Osteocyte (in vitro differentiated cells): ENCODE measurements around the gene CRYBG2. TPM values are rescaled to one million over a fixed set of nuclear protein-coding genes. Genes with fewer than 3 reads are reported as not detected.
"Not testable (repeated sequence)": the region's sequence is repeated elsewhere in the genome, so short reads cannot be mapped to it uniquely, and the experiment has no call there.

Experiments
- DNase-seq: peaks from one replicate; pipeline ENCODE4 v3.0.0; 2021; ENCODE audit warnings: mixed read lengths; ENCODE audit not compliant: unreplicated experiment; ENCODE audit errors: extremely low spot score
- H3K27ac Mint-ChIP-seq: one replicate; pipeline ENCODE4 v1.8.0; 2021; ENCODE audit warnings: mild to moderate bottlenecking, mixed read lengths; ENCODE audit not compliant: unreplicated experiment
- H3K27me3 Mint-ChIP-seq: one replicate; pipeline ENCODE4 v1.8.0; 2021; ENCODE audit warnings: mixed read lengths; ENCODE audit not compliant: unreplicated experiment
- H3K36me3 Mint-ChIP-seq: one replicate; pipeline ENCODE4 v1.8.0; 2021; ENCODE audit warnings: mixed read lengths; ENCODE audit not compliant: unreplicated experiment
- H3K4me1 Mint-ChIP-seq: one replicate; pipeline ENCODE4 v1.8.0; 2021; ENCODE audit warnings: mixed read lengths; ENCODE audit not compliant: unreplicated experiment
- H3K4me3 Mint-ChIP-seq: one replicate; pipeline ENCODE4 v1.8.0; 2021; ENCODE audit warnings: mild to moderate bottlenecking, moderate library complexity, mixed read lengths; ENCODE audit not compliant: unreplicated experiment
- H3K9me3 Mint-ChIP-seq: one replicate; pipeline ENCODE4 v1.8.0; 2021; ENCODE audit warnings: mixed read lengths; ENCODE audit not compliant: unreplicated experiment
- total RNA-seq: library from RNA; stranded (reverse); gene quantifications from 2 replicates; pipeline ENCODE4 v1.2.1, GENCODE V29; 2021
- TF ChIP-seq, protein P1 (sequence below): fragments of 200-600 bp; sonication (generic); IDR thresholded peaks from 2 replicates; pipeline ENCODE4 v1.5.0; 2021; ENCODE audit warnings: antibody characterized with exemption, mild to moderate bottlenecking, moderate library complexity

The CRYBG2 gene
- total RNA-seq, 1 donor from 2014 or later = not detected

DNA sequence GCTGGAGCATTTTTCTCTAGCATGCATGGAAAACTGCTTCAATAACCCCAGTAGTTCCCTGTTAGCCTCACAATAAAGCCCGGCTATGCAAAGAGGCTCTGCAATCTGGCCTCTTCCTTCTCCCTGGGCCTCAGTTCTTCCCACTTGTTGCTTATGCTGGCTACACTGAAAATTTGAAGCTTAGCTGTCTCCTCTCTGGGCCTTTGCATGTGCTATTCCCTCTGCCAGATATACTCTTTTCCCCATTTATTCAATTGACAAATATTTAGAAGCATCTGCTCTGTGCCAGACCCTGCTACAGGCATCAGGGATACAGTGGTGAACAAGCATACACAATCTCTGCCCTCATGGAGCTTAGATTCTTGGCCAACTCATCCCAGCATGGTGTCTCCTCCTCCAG is 15.3 kb downstream of the CRYBG2 start:
- no peak overlapping the region for H3K4me3 Mint-ChIP-seq
- H3K9me3 Mint-ChIP-seq = no peaks in the 10 kb centered on the region
- peaks cover 37% of the 10 kb centered on the region for H3K27me3 Mint-ChIP-seq
- no peak overlapping the region for H3K27ac Mint-ChIP-seq
- TF ChIP-seq, protein P1, sequence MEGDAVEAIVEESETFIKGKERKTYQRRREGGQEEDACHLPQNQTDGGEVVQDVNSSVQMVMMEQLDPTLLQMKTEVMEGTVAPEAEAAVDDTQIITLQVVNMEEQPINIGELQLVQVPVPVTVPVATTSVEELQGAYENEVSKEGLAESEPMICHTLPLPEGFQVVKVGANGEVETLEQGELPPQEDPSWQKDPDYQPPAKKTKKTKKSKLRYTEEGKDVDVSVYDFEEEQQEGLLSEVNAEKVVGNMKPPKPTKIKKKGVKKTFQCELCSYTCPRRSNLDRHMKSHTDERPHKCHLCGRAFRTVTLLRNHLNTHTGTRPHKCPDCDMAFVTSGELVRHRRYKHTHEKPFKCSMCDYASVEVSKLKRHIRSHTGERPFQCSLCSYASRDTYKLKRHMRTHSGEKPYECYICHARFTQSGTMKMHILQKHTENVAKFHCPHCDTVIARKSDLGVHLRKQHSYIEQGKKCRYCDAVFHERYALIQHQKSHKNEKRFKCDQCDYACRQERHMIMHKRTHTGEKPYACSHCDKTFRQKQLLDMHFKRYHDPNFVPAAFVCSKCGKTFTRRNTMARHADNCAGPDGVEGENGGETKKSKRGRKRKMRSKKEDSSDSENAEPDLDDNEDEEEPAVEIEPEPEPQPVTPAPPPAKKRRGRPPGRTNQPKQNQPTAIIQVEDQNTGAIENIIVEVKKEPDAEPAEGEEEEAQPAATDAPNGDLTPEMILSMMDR = no peak
- DNase-seq = no peak
- peaks cover 9% of the 10 kb centered on the region for H3K4me1 Mint-ChIP-seq
- no peaks in the 10 kb centered on the region for H3K36me3 Mint-ChIP-seq

DNA sequence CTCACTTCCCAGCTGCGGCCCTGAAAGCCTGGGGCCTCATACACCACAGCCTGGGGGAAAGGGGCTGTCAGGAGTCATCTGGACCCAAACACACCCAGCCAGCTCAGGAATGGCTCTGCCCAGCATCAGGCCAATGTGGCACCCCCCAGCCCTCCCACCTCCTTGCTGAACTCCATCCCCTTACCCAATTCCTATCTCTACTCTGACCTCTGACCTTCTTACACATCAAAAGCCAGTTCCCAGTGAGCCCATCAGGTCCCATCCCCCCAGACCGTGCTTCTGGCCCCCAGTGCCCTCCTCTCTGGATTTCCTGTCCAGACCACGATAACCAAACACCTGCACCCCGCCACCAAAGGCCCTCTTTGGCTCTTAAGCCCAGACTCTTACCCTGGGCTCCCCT is 16.3 kb downstream of the CRYBG2 start:
- Mint-ChIP-seq H3K36me3 (no peaks in the 10 kb centered on the region), H3K4me3 (no peak overlapping the region)

DNA sequence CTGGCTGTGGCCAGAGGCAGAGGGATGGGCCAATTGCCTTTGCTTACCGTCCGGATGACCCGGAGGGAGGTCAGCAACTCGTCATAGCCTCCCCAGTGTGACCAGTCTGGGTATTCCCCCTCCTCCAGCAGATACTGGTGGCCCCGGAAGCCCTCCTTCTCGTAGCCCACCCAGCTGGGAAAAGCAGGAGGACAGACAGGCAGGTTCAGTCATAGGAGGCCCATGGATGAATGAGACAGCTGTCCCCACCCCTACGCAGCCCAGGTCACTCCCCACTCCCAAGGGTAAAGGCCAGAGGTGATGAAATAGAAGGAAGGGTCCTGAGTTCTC is 16.8 kb downstream of the CRYBG2 start:
- peaks cover 31% of the 10 kb centered on the region for H3K27me3 Mint-ChIP-seq
- peaks cover 9% of the 10 kb centered on the region for H3K4me1 Mint-ChIP-seq
- no peak overlapping the region for H3K27ac Mint-ChIP-seq
- no peak overlapping the region for H3K4me3 Mint-ChIP-seq
- H3K36me3 Mint-ChIP-seq = no peaks in the 10 kb centered on the region
- TF ChIP-seq, protein P1 = no peak
- H3K9me3 Mint-ChIP-seq = no peaks in the 10 kb centered on the region
- DNase-seq = no peak

More for the DNA sequence above, 16.3 kb downstream of the CRYBG2 start:
- TF ChIP-seq, protein P1 = no peak
- no peak for DNase-seq
- Mint-ChIP-seq H3K4me1 (peaks cover 9% of the 10 kb centered on the region), H3K27ac (no peak overlapping the region), H3K9me3 (no peaks in the 10 kb centered on the region), H3K27me3 (peaks cover 36% of the 10 kb centered on the region)

DNA sequence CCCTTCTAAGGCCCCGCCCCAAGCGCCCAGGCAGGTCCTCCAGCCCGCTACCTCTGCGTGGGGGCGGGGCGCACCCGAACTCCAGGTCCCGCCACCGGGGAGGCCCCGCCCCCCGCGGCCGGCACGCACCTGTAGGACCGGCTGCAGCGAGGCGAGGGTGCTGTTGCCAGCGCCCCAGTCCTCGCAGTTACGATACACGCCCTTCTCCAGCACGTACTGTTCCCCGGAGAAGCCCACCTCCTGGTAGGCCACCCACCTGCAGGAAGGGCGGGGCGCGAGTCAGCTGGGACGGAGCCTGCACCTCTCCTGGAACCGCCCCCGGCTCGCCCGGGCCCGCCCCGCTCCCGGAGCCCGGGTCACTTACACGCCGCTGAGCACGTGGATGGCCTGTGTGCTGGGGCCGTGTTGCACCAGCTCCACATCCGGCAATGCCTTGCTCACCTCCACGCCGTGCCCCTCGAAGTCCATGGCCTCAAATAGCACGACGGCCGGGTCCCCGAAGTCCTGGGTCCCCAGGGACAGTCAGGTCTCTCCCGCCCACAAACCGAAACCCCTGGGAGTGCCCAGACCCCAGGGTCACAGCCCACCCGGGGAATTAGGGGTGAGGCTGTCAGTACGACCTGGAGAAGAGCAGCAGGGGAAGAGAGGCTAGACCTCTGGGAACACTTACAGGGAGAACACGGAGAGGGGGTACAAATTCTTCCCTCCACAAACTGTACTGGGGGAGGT is 17.3 kb downstream of the CRYBG2 start:
- Mint-ChIP-seq H3K9me3 (no peaks in the 10 kb centered on the region), H3K4me3 (peak overlapping the region; percentile 70), H3K4me1 (peaks cover 9% of the 10 kb centered on the region), H3K36me3 (no peaks in the 10 kb centered on the region), H3K27ac (no peak overlapping the region), H3K27me3 (peaks cover 26% of the 10 kb centered on the region)
- TF ChIP-seq, protein P1 = no peak
- no peak for DNase-seq

DNA sequence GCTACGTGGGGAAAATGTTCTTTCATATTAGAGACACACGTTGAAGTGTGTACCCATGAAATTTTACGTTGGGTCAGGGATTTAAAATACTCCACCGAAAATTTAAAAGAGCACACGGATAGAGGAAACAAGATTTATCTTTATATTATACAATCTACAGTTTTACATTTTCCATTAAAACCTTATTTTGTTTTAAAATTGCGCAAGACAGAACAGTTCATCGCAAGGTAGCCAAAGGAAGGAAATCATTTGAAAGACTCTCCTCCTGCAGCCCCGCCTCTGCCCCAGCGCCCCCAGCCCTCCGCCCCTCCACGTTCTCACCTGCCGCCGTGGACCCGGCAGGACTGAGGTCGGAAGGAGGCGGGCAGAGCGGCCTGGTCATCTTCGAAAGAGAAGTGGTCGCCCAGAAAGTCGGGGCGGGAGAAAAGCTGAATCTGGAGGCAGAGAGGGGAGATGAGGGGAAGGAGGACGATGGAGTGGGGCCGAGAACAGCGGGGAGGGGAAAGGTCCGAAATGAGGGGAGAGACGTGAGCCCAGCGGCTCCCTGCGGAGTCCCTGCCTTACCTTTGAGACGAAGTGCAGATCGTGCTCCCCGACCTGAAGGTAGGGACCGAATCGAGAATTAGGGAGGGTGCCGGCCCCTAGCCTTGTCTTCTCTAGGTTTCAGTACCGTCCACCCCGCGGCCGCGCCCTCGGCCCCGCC is 18.0 kb downstream of the CRYBG2 start:
- Mint-ChIP-seq H3K4me1 (peaks cover 9% of the 10 kb centered on the region), H3K27ac (no peak overlapping the region), H3K27me3 (peaks cover 33% of the 10 kb centered on the region), H3K36me3 (no peaks in the 10 kb centered on the region), H3K9me3 (no peaks in the 10 kb centered on the region), H3K4me3 (peak overlapping the region; percentile 70)
- TF ChIP-seq, protein P1 = no peak
- no peak for DNase-seq

DNA sequence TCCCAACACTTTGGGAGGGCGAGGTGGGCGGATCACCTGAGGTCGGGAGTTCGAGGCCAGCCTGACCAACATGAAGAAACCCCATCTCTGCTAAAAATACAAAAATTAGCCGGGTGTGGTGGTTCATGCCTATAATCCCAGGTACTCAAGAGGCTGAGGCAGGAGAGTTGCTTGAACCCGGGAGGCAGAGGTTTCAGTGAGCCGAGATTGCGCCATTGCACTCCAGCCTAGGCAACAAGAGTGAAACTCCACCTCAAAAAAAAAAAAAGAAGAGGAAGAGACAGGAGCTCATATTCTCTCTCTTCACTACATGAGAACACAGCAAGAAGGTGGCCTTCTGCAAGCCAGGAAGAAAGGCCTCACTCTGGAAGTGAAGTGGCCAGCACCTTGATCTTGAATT is 20.6 kb downstream of the CRYBG2 start:
- DNase-seq, H3K27ac Mint-ChIP-seq, H3K4me1 Mint-ChIP-seq, H3K9me3 Mint-ChIP-seq, H3K36me3 Mint-ChIP-seq, H3K4me3 Mint-ChIP-seq: not testable (repeated sequence)
- H3K27me3 Mint-ChIP-seq = peaks cover 28% of the 10 kb centered on the region
